IMR-90 (cell line): Measurements from ENCODE around the gene WDR45B. TPM values are rescaled to one million over a fixed set of nuclear protein-coding genes. Genes with fewer than 3 reads are reported as not detected.

Experiments
- ATAC-seq: fragments of 200-7000 bp; cut with Tn5 transposase; 2 replicates; pipeline ENCODE4 v1.9.1; 2020; ENCODE audit warnings: low read depth, mild to moderate bottlenecking, moderate library complexity
- BruUV-seq: library from RNA; stranded (reverse); fragments of 400-500 nt; replicated peaks from 2 replicates; lab custom pipeline; 2021; lab: Mats Ljungman, UMichigan
- CTCF ChIA-PET: fragments of 300-600 bp; formaldehyde crosslinking; extraction: SDS; loops from one replicate; lab custom pipeline; 2021; ENCODE audit warnings: antibody characterized with exemption; lab: Yijun Ruan, JAX
- POLR2A ChIA-PET: fragments of 300-600 bp; sonication (Branson Sonifier 250); formaldehyde crosslinking; loops from one replicate; lab custom pipeline; 2022; ENCODE audit warnings: antibody characterized with exemption; ENCODE audit not compliant: unreplicated experiment; lab: Charles Lee
- DNase-seq: peaks from one replicate; pipeline ENCODE4 v3.0.0; 2013
- H2AFZ ChIP-seq: replicated peaks from 2 replicates; pipeline ENCODE3; 2013; ENCODE audit warnings: low read length, mild to moderate bottlenecking; ENCODE audit not compliant: poor library complexity
- H2AK5ac ChIP-seq: 2 replicates; pipeline ENCODE4 v1.6.1; 2013; ENCODE audit warnings: low read depth, low read length, inconsistent platforms
- H2AK9ac ChIP-seq: replicated peaks from 2 replicates; pipeline ENCODE3; 2013; ENCODE audit warnings: mild to moderate bottlenecking, low read depth, low read length, moderate library complexity; ENCODE audit not compliant: poor library complexity
- H2BK120ac ChIP-seq: 2 replicates; pipeline ENCODE4 v1.6.1; 2013; ENCODE audit warnings: low read depth, low read length, inconsistent platforms
- H2BK15ac ChIP-seq: 3 replicates; pipeline ENCODE4 v1.6.1; 2013; ENCODE audit warnings: low read depth, low read length, inconsistent platforms
- H2BK20ac ChIP-seq: 2 replicates; pipeline ENCODE4 v1.6.1; 2013; ENCODE audit warnings: low read depth, mild to moderate bottlenecking, inconsistent platforms, low read length, moderate library complexity
- H2BK5ac ChIP-seq: 2 replicates; pipeline ENCODE4 v1.6.1; 2013; ENCODE audit warnings: mild to moderate bottlenecking, low read depth, low read length, inconsistent platforms; ENCODE audit not compliant: poor library complexity, severe bottlenecking
- H3K14ac ChIP-seq: replicated peaks from 2 replicates; pipeline ENCODE4 v1.6.1; 2013; ENCODE audit warnings: low read depth, low read length, inconsistent platforms
- H3K18ac ChIP-seq: 2 replicates; pipeline ENCODE4 v1.6.1; 2013; ENCODE audit warnings: low read depth, low read length, control low read depth
- H3K23ac ChIP-seq: 2 replicates; pipeline ENCODE4 v1.6.1; 2013; ENCODE audit warnings: low read depth, low read length, inconsistent platforms
- H3K27ac ChIP-seq: 2 replicates; pipeline ENCODE4 v1.5.1; 2013; ENCODE audit warnings: mild to moderate bottlenecking, control low read depth, low read length; ENCODE audit not compliant: insufficient read depth
- H3K27me3 ChIP-seq: 2 replicates; pipeline ENCODE4 v1.6.1; 2013; ENCODE audit warnings: low read length; ENCODE audit not compliant: control insufficient read depth, insufficient read depth
- H3K36me3 ChIP-seq: 2 replicates; pipeline ENCODE4 v1.6.1; 2013; ENCODE audit warnings: low read length, mixed read lengths; ENCODE audit not compliant: control insufficient read depth, insufficient read depth
- H3K4ac ChIP-seq: 2 replicates; pipeline ENCODE4 v1.6.1; 2013; ENCODE audit warnings: low read depth, low read length, inconsistent platforms
- H3K4me1 ChIP-seq: 2 replicates; pipeline ENCODE4 v1.6.1; 2013; ENCODE audit warnings: low read length, mixed read lengths; ENCODE audit not compliant: control insufficient read depth, insufficient read depth
- H3K4me2 ChIP-seq: 2 replicates; pipeline ENCODE4 v1.6.1; 2013; ENCODE audit warnings: low read depth, mild to moderate bottlenecking, control low read depth, low read length, moderate library complexity
- H3K4me3 ChIP-seq: 2 replicates; pipeline ENCODE4 v1.5.1; 2013; ENCODE audit warnings: low read depth, mild to moderate bottlenecking, control low read depth, low read length, moderate library complexity; ENCODE audit not compliant: insufficient read depth
- H3K56ac ChIP-seq: 2 replicates; pipeline ENCODE4 v1.6.1; 2013; ENCODE audit warnings: low read length, inconsistent platforms; ENCODE audit not compliant: insufficient read depth; ENCODE audit errors: extremely low read depth
- H3K79me1 ChIP-seq, 2 experiments: 2 replicates each; pipeline ENCODE4 v1.6.1; 2013; ENCODE audit warnings: low read length in 2 of 2, inconsistent platforms in 1 of 2, low read depth in 1 of 2
- H3K9ac ChIP-seq: 2 replicates; pipeline ENCODE4 v1.6.1; 2013; ENCODE audit warnings: low read depth, low read length, control low read depth
- H3K9me1 ChIP-seq: 2 replicates; pipeline ENCODE4 v1.6.1; 2013; ENCODE audit warnings: low read length, inconsistent platforms; ENCODE audit not compliant: insufficient read depth
- H3K9me3 ChIP-seq: 2 replicates; pipeline ENCODE4 v1.6.1; 2013; ENCODE audit warnings: low read length; ENCODE audit not compliant: control insufficient read depth, insufficient read depth
- H4K20me1 ChIP-seq: 2 replicates; pipeline ENCODE4 v1.6.1; 2013; ENCODE audit warnings: low read length, inconsistent platforms; ENCODE audit not compliant: insufficient read depth
- H4K5ac ChIP-seq: 2 replicates; pipeline ENCODE4 v1.6.1; 2013; ENCODE audit warnings: mild to moderate bottlenecking, low read depth, low read length, control low read depth
- H4K8ac ChIP-seq, 2 experiments: 2 replicates each; pipeline ENCODE4 v1.6.1; 2013; ENCODE audit warnings: low read depth in 2 of 2, low read length in 2 of 2, control low read depth in 1 of 2, inconsistent platforms in 1 of 2
- H4K91ac ChIP-seq: 2 replicates; pipeline ENCODE4 v1.6.1; 2013; ENCODE audit warnings: low read depth, low read length, inconsistent platforms; ENCODE audit not compliant: insufficient read depth
- BHLHE40 ChIP-seq: fragments of 150-350 bp; IDR thresholded peaks from 2 replicates; pipeline ENCODE4 v1.6.1; 2016; ENCODE audit warnings: mild to moderate bottlenecking, low read depth, low read length
- CEBPB ChIP-seq: IDR thresholded peaks from 2 replicates; pipeline ENCODE4 v1.6.1; 2012; ENCODE audit warnings: low read depth, low read length, improper control_type of control experiment
- CHD1 ChIP-seq: IDR thresholded peaks from 2 replicates; pipeline ENCODE4 v1.6.1; 2012; ENCODE audit warnings: low read depth, low read length, improper control_type of control experiment
- CTCF ChIP-seq: conservative IDR thresholded peaks from 2 replicates; pipeline ENCODE4 v1.5.1; 2012; ENCODE audit warnings: mild to moderate bottlenecking, low read depth, low read length, improper control_type of control experiment
- ELK1 ChIP-seq: fragments of 150-350 bp; IDR thresholded peaks from 2 replicates; pipeline ENCODE4 v1.6.1; 2016; ENCODE audit warnings: low read depth, mild to moderate bottlenecking, low read length, moderate library complexity, borderline replicate concordance
- FOS ChIP-seq: fragments of 150-350 bp; IDR thresholded peaks from 2 replicates; pipeline ENCODE4 v1.6.1; 2016; ENCODE audit warnings: low read depth, low read length
- MAFK ChIP-seq: IDR thresholded peaks from 2 replicates; pipeline ENCODE4 v1.6.1; 2012; ENCODE audit warnings: low read depth, low read length, improper control_type of control experiment
- MAZ ChIP-seq: IDR thresholded peaks from 2 replicates; pipeline ENCODE4 v1.6.1; 2012; ENCODE audit warnings: low read depth, mild to moderate bottlenecking, low read length, improper control_type of control experiment, moderate library complexity, borderline replicate concordance
- MXI1 ChIP-seq: IDR thresholded peaks from 2 replicates; pipeline ENCODE4 v1.6.1; 2012; ENCODE audit warnings: low read depth, mild to moderate bottlenecking, low read length, moderate library complexity, borderline replicate concordance
- POLR2A ChIP-seq: IDR thresholded peaks from 2 replicates; pipeline ENCODE4 v1.6.1; 2012; ENCODE audit warnings: mild to moderate bottlenecking, low read depth, low read length
- RAD21 ChIP-seq: IDR thresholded peaks from 2 replicates; pipeline ENCODE4 v1.6.1; 2012; ENCODE audit warnings: low read length, improper control_type of control experiment
- RFX5 ChIP-seq: IDR thresholded peaks from 2 replicates; pipeline ENCODE4 v1.8.0; 2012; ENCODE audit warnings: low read depth, mild to moderate bottlenecking, low read length, moderate library complexity
- USF2 ChIP-seq: fragments of 150-350 bp; IDR thresholded peaks from 2 replicates; pipeline ENCODE4 v1.6.1; 2017; ENCODE audit warnings: mild to moderate bottlenecking, antibody characterized with exemption, low read length, low read depth
- whole genome bisulfite sequencing, 2 experiments: methylation state at CpG; one replicate each; pipeline versions ENCODE4 v1.1.5 to v1.1.7; 2013; ENCODE audit warnings: missing lambda C conversion rate in 2 of 2; ENCODE audit not compliant: insufficient read length in 1 of 2; ENCODE audit errors: extremely low coverage in 2 of 2; 5-methylcytosine and 5-hydroxymethylcytosine counted together
- dilution Hi-C: fragments of 300-500 bp; cut with HindIII; formaldehyde crosslinking; loops from one replicate; pipeline ENCODE4 v1.14.3; 2018; ENCODE audit warnings: low sequenced_read_pairs; ENCODE audit not compliant: unreplicated experiment
- in situ Hi-C: fragments of 300-500 bp; cut with MboI; formaldehyde crosslinking; loops from 3 replicates; pipeline ENCODE4 v1.14.3; 2019; ENCODE audit warnings: low sequenced_read_pairs, inconsistent platforms, mixed read lengths
- intact Hi-C: fragments of 100-400 bp; cut with micrococcal nuclease; formaldehyde crosslinking; loops from 2 replicates; pipeline ENCODE4 v1.10.0; 2022
- polyA plus RNA-seq, 3 experiments: library from polyadenylated mRNA; depleted of rRNA; stranded (reverse); fragments of >200 nt; gene quantifications; 2 replicates each; pipeline ENCODE4 v1.2.3, GENCODE V29; 2012; ENCODE audit warnings: low replicate concordance in 1 of 3
- total RNA-seq: library from RNA; depleted of rRNA; stranded (reverse); fragments of >200 nt; gene quantifications from 2 replicates; pipeline ENCODE4 v1.2.3, GENCODE V29; 2012

The WDR45B gene
- total and polyA plus RNA-seq, 2 of the 4 experiments (the other 2 are of a cell fraction): 98.2 to 110 TPM

- no peaks in the 10 kb centered on the region for H3K79me1 ChIP-seq
- H3K9me3 ChIP-seq: peaks cover 5% of the 10 kb centered on the region
- no peaks in the 10 kb centered on the region for H4K20me1 ChIP-seq
- no peak overlapping the region for H2AFZ ChIP-seq
- no peak overlapping the region for H3K27ac ChIP-seq
- H3K4me2 ChIP-seq: no peak overlapping the region
- DNase-seq (no peak), ATAC-seq (no peak)
- ChIA-PET POLR2A (no interaction called here), CTCF (no interaction called here)
- no peak overlapping the region for H4K5ac ChIP-seq
- no peak overlapping the region for H2BK15ac ChIP-seq
- no peak overlapping the region for H3K14ac ChIP-seq
- 83% methylated on average over 5 of the region's 13 CpGs; no CpG with 5 or more reads in 1 of the 2 experiments for WGBS, 2 experiments
- no TSS peak for BruUV-seq
- no peak overlapping the region for H3K4ac ChIP-seq
- H2BK5ac ChIP-seq: no peak overlapping the region
- no peak overlapping the region for H4K8ac ChIP-seq
- no peak overlapping the region for H3K23ac ChIP-seq
- no peaks in the 10 kb centered on the region for H3K36me3 ChIP-seq
- H2BK120ac ChIP-seq: no peak overlapping the region
- dilution Hi-C loops (no loop called here), intact Hi-C loops (no loop called here), in situ Hi-C loops (no loop called here)
- H3K9me1 ChIP-seq: no peaks in the 10 kb centered on the region
- H3K4me3 ChIP-seq: no peak overlapping the region
- no peak for TF ChIP-seq RFX5
- TF ChIP-seq MXI1: no peak
- TF ChIP-seq CEBPB: no peak
- TF ChIP-seq RAD21: no peak
- no peak for TF ChIP-seq USF2
- no peak for TF ChIP-seq ELK1
- TF ChIP-seq MAFK: no peak
- no peak for TF ChIP-seq MAZ
- TF ChIP-seq CTCF: no peak
- no peak for TF ChIP-seq CHD1
- TF ChIP-seq POLR2A: no peak
- TF ChIP-seq BHLHE40: no peak
- TF ChIP-seq FOS: no peak
- H3K56ac ChIP-seq: no peak overlapping the region
- no peaks in the 10 kb centered on the region for H3K4me1 ChIP-seq
- H3K9ac ChIP-seq: no peak overlapping the region
- no peak overlapping the region for H2AK5ac ChIP-seq
- H4K91ac ChIP-seq: no peak overlapping the region
- H2AK9ac ChIP-seq: no peak overlapping the region
- H2BK20ac ChIP-seq: no peak overlapping the region
- H3K18ac ChIP-seq: no peak overlapping the region
- H3K27me3 ChIP-seq: no peaks in the 10 kb centered on the region
These were observed 36.1 kb upstream of the WDR45B start for GRCh38 chr17:82684228-82684841.
